Measurements from ENCODE around the gene SPTB. TPM values are rescaled to one million over a fixed set of nuclear protein-coding genes. Genes with fewer than 3 reads are reported as not detected.

The SPTB gene
- total RNA-seq, 4 donors from 2014 or later, result 0.17 to 7.5 (median 1.1) TPM

DNA sequence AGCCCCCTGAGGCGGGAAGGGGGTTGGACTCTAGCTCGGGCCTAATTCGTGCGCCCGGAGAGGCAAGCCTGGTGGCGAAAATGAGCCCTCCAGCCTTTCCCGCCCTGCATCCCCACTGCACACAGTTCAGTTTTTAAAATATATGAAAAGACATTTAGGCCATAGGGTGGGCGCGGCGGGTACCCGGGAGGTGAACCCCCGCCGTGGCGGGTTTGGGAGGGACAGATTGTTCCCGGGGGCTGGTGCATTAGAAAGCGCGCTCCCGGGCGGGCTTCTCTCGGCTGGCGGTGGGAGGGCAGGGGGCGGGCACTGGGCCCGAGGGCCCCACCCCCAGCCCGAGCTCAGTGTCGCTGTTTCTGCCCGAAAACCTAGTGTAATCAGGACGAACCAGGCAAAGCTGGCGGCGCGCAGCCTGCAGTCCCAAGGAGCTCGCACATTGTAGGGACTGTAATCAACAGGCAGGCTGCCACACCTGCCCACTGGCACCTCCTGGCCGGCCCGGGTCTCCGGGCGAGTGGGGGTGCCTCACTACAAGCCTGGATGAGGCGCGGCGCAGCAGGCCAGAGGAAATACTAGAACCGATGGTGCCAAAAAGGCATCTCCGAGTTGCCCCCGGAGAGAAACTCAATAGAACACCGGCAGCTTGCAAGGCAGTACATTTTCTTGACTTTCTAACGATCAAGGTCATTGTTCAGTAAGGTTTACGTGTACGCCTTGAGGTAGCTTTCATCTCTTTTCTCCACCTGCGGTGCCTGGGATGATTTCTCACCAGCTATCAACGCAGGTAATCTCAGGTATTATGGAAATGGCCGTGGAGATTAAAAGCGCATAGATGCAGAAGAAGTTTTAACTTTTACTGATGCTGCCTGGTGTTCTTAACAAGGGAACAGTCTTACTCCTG is 764 bp upstream of the SPTB start:
- TF ChIP-seq, protein P1, sequence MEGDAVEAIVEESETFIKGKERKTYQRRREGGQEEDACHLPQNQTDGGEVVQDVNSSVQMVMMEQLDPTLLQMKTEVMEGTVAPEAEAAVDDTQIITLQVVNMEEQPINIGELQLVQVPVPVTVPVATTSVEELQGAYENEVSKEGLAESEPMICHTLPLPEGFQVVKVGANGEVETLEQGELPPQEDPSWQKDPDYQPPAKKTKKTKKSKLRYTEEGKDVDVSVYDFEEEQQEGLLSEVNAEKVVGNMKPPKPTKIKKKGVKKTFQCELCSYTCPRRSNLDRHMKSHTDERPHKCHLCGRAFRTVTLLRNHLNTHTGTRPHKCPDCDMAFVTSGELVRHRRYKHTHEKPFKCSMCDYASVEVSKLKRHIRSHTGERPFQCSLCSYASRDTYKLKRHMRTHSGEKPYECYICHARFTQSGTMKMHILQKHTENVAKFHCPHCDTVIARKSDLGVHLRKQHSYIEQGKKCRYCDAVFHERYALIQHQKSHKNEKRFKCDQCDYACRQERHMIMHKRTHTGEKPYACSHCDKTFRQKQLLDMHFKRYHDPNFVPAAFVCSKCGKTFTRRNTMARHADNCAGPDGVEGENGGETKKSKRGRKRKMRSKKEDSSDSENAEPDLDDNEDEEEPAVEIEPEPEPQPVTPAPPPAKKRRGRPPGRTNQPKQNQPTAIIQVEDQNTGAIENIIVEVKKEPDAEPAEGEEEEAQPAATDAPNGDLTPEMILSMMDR (IDR thresholded peaks at IDR 0.05; ENCODE audit: low read depth), result no peak

DNA sequence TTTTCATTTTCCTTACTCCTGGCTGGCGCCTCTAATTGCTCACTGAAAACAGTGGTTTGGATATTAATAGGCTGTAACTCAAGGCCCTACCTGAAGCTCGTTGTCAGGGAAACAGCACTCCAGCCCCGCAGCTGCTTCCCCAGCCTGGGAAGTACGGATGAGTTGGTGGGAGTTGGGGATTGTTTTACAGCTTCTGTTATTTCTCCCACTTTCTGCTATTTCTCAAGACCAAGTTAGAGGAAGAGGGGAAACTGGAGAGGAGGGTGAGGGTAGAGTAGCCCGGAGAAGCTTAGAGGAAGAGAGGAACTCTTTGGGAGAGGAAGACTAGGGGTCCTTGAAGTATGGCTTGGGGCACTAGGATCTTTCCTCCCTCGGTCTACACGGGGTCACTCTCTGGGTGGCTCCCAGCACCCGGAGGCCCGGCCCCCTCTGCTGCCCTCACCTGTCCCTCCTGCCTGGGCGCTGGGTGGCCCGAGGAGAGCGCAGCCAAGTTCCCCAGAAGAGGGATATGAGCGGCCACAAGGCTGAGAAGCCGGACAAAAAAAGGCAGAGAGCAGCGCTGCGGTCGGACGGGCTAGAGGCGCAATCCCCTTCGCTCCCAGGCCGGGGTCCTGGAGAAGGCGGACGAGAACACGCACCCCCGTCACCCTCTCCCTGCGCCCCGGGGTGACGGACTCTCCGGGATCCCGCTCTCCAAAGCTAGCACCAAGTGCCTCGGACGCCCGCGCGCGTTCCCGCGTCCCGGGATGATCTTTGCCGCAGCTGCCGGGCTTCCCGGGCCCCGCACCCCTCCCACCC is 671 bp downstream of the SPTB start:
- TF ChIP-seq, protein P1 (IDR thresholded peaks at IDR 0.05; ENCODE audit: low read depth), result no peak

DNA sequence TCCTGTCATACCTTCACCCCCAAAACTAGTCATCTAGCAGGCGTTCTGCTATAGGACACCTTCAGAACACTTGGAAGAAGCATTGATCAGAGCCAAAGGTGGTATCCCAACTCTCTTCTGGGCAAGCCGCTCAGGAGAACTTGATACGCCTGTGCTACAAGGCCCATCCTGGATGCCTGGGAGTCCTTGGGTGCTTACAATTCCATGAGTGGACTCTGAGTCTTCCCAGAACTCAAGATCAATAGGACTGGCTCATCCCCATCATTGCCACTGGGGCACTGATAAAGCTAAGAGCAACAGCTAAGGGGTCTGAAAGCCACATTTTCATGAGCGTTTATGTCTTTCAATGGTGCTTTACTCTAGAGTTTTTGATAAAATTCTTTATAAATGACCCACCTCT is 1.9 kb downstream of the SPTB start:
- TF ChIP-seq, protein P1 (IDR thresholded peaks at IDR 0.05; ENCODE audit: low read depth), result no peak

DNA sequence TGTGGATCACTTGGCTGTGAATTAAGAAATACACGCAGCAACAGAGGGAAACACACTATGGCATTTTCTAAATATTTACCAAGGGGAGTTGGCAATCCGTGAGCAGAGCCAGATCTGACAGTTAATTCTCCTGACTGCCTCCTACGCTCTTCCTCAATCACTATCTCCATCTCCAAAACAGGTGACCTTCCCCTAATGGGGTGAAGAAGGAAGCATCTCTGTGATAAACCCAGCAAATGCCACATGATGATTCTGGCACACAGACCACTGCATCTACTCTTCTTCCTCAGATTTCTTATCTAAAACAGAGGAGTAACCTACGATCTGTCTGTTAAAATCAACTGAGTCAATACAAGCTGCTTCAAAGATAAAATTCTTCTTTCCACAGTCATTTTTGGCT is 4.4 kb downstream of the SPTB start:
- TF ChIP-seq, protein P1 (IDR thresholded peaks at IDR 0.05; ENCODE audit: low read depth), result no peak

DNA sequence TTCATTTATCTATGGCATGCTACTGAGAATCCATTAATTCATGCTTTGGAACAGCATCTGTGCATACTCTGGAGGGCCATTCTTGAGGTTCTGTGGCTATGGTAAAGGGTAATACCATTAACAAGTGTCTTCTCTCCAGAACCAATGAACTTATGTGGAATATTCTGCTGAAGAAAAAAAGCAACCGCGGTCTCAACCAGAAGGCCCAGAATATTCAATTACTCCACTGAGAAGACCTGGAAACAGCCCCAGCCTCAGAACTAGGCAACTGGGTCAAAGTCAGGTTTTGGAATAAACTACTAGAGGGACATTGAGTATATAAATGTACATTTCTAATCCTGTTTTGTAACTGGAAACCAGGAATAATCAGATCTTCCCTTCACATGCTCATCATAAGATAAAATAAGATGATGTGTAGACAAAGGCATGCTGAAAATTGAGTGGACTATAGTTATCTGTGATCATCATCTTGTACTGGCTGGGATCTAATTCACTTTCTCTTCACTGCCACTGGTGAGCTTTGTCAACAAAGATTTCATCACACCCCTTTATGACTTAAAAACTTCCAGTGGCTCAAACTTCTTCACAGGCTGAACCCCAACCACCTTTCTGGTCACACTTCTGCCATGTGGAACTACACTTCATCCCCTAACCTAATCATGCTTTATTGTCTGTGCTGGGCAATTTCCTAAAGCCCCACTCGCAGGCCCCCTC is 6.0 kb downstream of the SPTB start:
- TF ChIP-seq, protein P1 (IDR thresholded peaks at IDR 0.05; ENCODE audit: low read depth), result no peak

DNA sequence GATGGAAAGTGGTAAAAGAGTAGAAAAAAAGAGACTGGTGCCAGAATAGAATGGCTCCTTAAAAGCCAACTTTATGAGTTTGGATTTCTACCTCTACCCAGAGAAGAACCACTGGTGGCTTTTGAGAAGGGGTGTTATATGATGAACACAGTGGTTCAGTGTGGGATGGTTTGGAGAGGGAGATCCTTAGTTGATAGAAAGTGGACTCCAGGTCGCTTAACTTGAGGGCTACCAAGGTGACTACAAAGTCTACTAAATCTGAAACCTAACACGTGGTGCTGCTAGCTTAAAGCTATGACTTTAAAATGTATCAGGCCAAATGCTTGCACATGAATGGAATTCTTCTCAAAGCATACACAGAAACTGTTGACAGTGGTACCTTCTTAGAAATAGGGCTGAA is 8.4 kb downstream of the SPTB start:
- TF ChIP-seq, protein P1 (IDR thresholded peaks at IDR 0.05; ENCODE audit: low read depth), result no peak

Data from subcutaneous adipose tissue (tissue), 4 donors.